LNCAP (cell line): ENCODE data around the gene EPS8.

ENCODE experiments used
- CTCF ChIP-seq: fragments of 450-650 bp; IDR thresholded peaks from 2 replicates; pipeline ENCODE4 v1.5.1; 2017; ENCODE audit warnings: mild to moderate bottlenecking

Gene EPS8

GRCh38 chr12:15789220-15790171, at the start of gene EPS8:
Gene EPS8, minus strand, starts transcription at chr12:15789388. Its CDS starts 106,437 bp downstream, at chr12:15682951.
- TF ChIP-seq CTCF: no peak

- no peak for TF ChIP-seq CTCF
Observed at GRCh38 chr12:15837141-15837790, 48.1 kb upstream of the EPS8 start.

- TF ChIP-seq CTCF: no peak
Observed at GRCh38 chr12:15834575-15834974, 45.4 kb upstream of the EPS8 start.

GRCh38 chr12:15831315-15831978, 42.3 kb upstream of the EPS8 start:
- TF ChIP-seq CTCF: no peak

- TF ChIP-seq CTCF: no peak
Observed at GRCh38 chr12:15830538-15830937, 41.4 kb upstream of the EPS8 start.

GRCh38 chr12:15829949-15830348, 40.8 kb upstream of the EPS8 start:
- no peak for TF ChIP-seq CTCF

GRCh38 chr12:15829255-15829654, 40.1 kb upstream of the EPS8 start:
- no peak for TF ChIP-seq CTCF
